Measurements from ENCODE around the gene FHDC1.

GRCh38 chr4:152974468-152975379, 38.6 kb downstream of the FHDC1 start:
- TF ChIP-seq CTCF (IDR thresholded peaks at IDR 0.05; ENCODE audit: insufficient read depth, low read length, poor library complexity, severe bottlenecking) (no peak), EZH2phosphoT487 (conservative IDR thresholded peaks at IDR 0.05; ENCODE audit: low read length) (no peak)
